ENCODE measurements around the gene GSTA5. TPM values are rescaled to one million over a fixed set of nuclear protein-coding genes. Genes with fewer than 3 reads are reported as not detected.
"Not testable (repeated sequence)": the region's sequence is repeated elsewhere in the genome, so short reads cannot be mapped to it uniquely, and the experiment has no call there.

The GSTA5 gene
- total RNA-seq, 1 donor: not detected

GRCh38 chr6:52815167-52816092 lies 25.2 kb downstream of the GSTA5 start:
- TF ChIP-seq CTCF (IDR thresholded peaks at IDR 0.05; ENCODE audit: insufficient read depth, low read depth, low read length): peak; percentile 79
- H3K4me3 ChIP-seq (ENCODE audit: low read depth, low read length): no peak overlapping the region
- DNase-seq (ENCODE audit: low read depth): peak; percentile 47

GRCh38 chr6:52814545-52814944 lies 26.1 kb downstream of the GSTA5 start:
- not testable (repeated sequence) for DNase-seq (ENCODE audit: low read depth); H3K4me3 ChIP-seq (ENCODE audit: low read depth, low read length)

- H3K4me3 ChIP-seq (ENCODE audit: low read depth, low read length); DNase-seq (ENCODE audit: low read depth): not testable (repeated sequence)
Observed at GRCh38 chr6:52809777-52810176, 30.8 kb downstream of the GSTA5 start.

- no peak for TF ChIP-seq CTCF (IDR thresholded peaks at IDR 0.05; ENCODE audit: insufficient read depth, low read depth, low read length)
- DNase-seq (ENCODE audit: low read depth): no peak
- H3K4me3 ChIP-seq (ENCODE audit: low read depth, low read length): no peak overlapping the region
Observed at GRCh38 chr6:52808660-52809059, 32.0 kb downstream of the GSTA5 start.

- H3K4me3 ChIP-seq (ENCODE audit: low read depth, low read length); DNase-seq (ENCODE audit: low read depth): not testable (repeated sequence)
Observed at GRCh38 chr6:52803668-52804255, 36.9 kb downstream of the GSTA5 start, which contains the start of gene GSTA1. Gene GSTA1 (minus strand): TSS chr6:52803816. CDS start chr6:52799267, 4,549 bp downstream.

GRCh38 chr6:52802806-52803205 lies 37.8 kb downstream of the GSTA5 start:
- no peak for DNase-seq (ENCODE audit: low read depth)
- no peak for TF ChIP-seq CTCF (IDR thresholded peaks at IDR 0.05; ENCODE audit: insufficient read depth, low read depth, low read length)
- no peak overlapping the region for H3K4me3 ChIP-seq (ENCODE audit: low read depth, low read length)

- DNase-seq (ENCODE audit: low read depth): no peak
- H3K4me3 ChIP-seq (ENCODE audit: low read depth, low read length): no peak overlapping the region
- TF ChIP-seq CTCF (IDR thresholded peaks at IDR 0.05; ENCODE audit: insufficient read depth, low read depth, low read length): no peak
Observed at GRCh38 chr6:52801188-52801841, 39.3 kb downstream of the GSTA5 start.

GRCh38 chr6:52799272-52799671 lies 41.3 kb downstream of the GSTA5 start:
- H3K4me3 ChIP-seq (ENCODE audit: low read depth, low read length); DNase-seq (ENCODE audit: low read depth): not testable (repeated sequence)

GRCh38 chr6:52794366-52794765 lies 46.2 kb downstream of the GSTA5 start:
- not testable (repeated sequence) for DNase-seq (ENCODE audit: low read depth); H3K4me3 ChIP-seq (ENCODE audit: low read depth, low read length)

Data from fibroblast of villous mesenchyme (primary cell).